ENCODE data around the gene PRKAG2.
A peak's percentile ranks its signal among the peaks of the same experiment; 100 is the strongest.

PRKAG2 gene

DNA sequence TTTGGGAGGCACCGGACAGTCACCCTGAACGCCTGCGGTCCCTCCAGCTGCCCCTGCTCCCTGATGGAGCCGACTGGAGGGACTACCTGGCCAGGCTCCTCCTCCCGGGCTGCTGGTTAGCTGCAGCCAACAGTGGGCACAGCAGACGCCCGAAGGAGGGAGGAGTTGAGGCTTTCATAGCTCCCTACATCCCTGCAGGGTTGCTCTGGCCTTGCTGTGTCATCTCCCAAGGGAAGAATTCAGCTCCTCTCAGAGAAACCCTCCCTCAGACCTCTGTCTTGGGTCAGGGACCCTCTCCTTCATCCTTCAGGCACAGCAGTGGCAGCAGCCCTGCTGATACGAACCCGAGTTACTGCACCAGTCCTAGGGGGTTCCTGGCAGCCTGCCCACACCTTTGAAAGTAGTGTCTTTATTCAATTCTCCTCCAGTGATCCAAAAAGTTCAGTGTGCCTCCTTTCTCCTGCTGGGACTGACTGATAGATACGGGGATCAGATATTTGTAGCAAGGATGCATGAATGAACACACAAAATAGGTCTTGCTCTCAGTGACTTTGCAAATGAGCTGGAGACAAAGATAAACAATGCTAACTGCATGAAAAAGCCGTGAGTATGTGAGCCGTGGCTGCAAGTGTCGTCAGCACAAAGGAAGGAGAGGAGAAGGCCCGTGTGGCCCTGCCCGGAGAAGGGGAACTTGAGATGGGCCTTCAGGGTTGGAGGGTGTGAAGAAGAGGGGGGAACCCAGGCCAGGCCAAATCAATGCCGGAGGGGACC lies 136.6 kb downstream of the PRKAG2 start:
- no peak for DNase-seq

- no peak for DNase-seq
Measured at GRCh38 chr7:151738925-151739324, 138.0 kb downstream of the PRKAG2 start.

GRCh38 chr7:151736403-151736909 lies 140.5 kb downstream of the PRKAG2 start:
- no peak for DNase-seq

- no peak for DNase-seq
Measured at GRCh38 chr7:151735851-151736402, 141.0 kb downstream of the PRKAG2 start.

DNA sequence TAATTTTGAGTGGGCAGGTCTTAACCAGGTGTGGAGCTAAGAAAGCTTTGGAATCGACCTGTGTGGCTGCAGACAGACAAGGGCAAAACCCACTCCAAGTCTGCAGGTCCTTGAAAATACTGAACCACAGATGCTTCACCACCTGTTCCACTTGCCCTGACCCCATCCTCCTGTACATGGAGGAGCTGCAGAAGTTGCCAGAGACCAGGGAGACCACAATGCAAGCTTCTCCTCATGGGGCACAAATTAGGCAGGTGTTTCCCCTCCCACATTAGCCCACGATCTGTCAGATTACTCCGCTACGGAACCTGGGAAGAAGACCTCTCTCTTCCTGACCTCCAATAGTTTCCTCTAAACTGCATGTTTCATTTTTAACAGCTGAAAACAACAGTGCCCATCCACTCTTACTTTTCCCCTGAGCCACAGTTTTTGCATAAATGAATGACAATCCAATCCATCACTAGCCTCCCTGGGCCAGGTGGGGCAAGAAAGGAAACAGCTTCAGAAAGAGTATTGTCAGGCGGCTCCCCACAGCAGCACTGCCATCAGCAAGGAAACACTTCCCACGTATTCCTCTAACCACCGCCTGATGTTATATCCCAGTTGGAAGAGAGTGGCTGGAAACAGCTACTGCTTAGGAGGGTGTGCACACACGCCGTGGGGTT lies 141.6 kb downstream of the PRKAG2 start:
- DNase-seq = no peak

DNA sequence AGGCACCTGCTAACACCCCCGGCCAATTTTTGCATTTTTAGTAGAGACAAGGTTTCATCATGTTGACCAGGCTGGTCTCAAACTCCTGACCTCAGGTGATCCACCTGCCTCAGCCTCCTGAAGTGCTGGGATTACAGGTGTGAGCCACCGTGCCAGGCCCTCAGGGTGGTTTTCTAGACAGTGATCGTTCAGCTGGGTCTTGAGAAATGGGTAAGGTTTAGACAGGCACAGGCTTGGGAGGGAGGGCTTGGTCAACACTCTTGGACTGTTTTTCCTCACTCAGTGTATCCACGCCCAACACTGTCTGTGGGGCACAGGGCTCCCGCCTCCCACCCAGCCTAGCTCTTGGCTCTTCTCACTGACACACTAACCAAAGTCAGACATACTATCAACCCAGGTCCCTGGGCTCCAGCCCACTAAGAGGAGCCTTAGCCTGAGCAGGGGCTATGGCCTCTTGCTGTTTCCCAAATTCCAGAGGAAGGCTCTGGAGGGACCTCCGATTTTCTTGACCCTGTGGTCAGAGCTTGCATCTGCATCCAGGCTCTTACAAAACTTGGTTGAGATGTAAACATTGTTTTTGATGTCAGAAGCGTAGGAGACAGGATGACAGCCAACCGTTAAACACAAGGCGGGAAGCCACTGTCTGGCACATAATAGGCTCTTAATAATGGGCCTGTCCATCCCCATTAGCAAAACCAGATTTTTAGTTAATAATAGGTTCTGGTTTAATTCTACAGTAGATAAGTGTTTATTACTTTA lies 143.9 kb downstream of the PRKAG2 start:
- DNase-seq = no peak

- DNase-seq = no peak
Measured at GRCh38 chr7:151732292-151732691, 144.6 kb downstream of the PRKAG2 start.

GRCh38 chr7:151731022-151731441 lies 145.9 kb downstream of the PRKAG2 start:
- no peak for DNase-seq

DNA sequence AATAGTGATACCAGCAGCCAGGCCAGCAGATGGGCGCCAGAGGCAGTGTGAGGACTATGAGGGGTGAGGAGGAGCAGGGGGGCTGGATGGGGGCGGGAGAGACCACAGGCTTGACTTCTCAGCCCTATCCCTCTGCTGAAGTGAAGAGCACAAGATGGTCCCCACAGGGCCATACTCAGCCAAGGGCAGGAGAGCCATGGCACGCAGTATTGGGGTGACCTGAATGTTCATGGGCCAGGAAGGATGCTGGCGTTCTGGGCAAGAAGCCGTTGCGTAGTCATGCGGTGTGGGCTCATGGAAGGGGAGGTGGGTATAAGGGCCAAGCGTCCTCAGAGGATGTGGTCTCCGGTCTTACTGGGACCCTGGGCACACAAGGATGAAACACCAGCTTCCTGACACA lies 146.3 kb downstream of the PRKAG2 start:
- DNase-seq = no peak

DNA sequence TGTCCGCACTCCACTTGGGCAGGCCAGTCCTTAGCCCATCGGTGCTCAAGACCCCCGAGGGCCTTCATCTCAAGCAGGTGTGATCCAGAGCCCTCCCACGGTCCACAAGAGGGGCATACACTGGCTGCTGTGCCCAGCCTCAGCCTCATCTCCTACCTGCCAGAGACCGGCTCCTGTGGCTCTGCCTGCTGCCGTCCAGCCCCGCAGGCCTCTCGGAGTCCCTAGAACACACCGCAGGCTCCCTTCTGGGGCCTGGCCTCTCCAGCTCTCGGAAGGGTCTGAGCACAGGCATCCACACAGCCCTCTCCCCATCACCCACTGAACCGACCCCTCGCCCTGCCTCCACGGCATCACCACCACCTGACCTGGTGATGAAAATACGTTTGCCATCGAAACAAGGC lies 147.4 kb downstream of the PRKAG2 start:
- DNase-seq = no peak

- DNase-seq = no peak
Measured at GRCh38 chr7:151728746-151729145, 148.2 kb downstream of the PRKAG2 start.

- DNase-seq = no peak
Measured at GRCh38 chr7:151728286-151728660, 148.6 kb downstream of the PRKAG2 start.

- peak in 2 of 4 experiments; percentile 12 to 28 for DNase-seq
Measured at GRCh38 chr7:151727579-151728285, 149.2 kb downstream of the PRKAG2 start.

GRCh38 chr7:151726652-151727578 lies 150.0 kb downstream of the PRKAG2 start:
- no peak for DNase-seq

DNA sequence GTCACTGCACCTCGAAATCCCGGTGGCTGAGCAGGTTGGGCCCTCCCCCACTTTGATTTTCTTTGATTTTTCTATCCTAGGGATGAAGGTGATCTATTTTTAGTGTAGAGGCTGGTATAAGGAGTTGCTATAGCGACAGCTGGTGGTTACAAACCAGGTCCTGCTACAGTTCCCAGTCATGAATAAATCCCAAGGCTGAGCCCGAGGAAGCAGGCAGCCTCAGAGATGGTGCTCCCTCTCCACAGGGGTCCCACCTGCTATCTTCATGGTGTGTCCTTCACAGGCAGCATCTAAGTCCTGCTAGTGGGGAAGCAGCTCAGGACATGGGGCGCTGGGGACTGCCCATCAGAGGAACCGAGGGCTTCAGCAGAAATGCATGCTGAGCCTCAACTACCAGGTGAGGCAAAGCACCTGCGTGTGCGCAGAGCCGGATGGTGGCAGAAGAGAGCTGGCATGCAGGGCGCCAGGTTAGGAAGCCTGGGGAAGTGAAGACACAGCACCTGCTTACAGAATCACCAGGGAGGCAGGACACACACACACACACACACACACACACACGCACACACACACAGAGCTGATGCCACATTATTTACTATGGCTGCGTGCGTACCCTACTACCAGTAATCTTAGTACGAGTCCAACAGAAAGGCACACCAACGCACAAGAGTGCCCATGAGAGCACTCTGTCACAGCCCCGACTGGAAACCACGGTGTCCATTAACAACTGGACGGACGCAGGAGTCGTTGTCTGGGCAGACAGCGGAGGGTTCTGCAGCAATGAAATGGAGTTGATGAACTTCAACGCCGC lies 150.9 kb downstream of the PRKAG2 start:
- no peak for DNase-seq

GRCh38 chr7:151724920-151725584 lies 151.9 kb downstream of the PRKAG2 start:
- no peak for DNase-seq

- DNase-seq = no peak
Measured at GRCh38 chr7:151724250-151724915, 152.5 kb downstream of the PRKAG2 start.

DNA sequence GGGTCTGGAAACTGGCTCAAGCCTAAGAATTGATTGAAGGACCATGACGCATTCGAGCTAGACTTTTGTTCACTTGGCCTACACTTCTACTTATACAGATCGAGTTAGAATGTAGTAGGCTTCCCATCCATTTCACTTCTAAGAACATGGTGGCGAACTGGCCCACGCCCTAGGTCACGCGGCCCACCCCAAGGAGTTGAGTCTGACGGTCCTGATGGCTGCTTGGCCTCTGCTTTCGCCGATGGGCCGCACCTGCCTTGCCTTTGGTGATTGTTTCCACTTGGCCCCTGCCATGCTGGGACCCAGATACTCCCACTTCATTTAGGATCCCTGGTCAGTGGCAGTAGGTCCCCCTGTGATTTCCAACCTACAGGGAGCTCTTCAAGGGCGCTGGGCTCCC lies 153.6 kb downstream of the PRKAG2 start:
- DNase-seq = no peak

DNA sequence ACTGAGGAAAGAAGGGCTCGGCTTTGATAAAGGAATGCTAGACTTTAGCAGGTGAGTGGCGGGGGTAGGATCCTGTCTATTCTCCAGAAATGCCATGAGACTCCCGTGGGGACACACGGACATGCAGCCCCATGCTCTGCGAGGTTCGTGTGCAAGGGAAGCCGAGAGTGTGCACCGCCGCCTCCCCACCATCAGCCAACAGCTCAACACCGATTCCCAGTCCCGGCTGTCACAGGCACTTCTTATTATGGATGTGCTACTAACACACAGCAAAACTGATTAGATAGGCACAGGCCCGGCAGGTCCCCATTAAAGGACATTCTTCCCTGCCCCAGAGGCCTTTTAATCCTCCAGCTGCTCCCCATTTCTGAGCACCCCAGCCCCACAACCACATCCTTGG lies 154.4 kb downstream of the PRKAG2 start:
- no peak for DNase-seq

Data from activated CD4-positive, CD25-positive, alpha-beta regulatory T cell (primary cell).